Endometrial microvascular endothelial cells (primary cell): Measurements from ENCODE around the gene KIF17. TPM values are rescaled to one million over a fixed set of nuclear protein-coding genes. Genes with fewer than 3 reads are reported as not detected.

Experiments
- in situ Hi-C: cut with HindIII; loops from 2 replicates; pipeline ENCODE4 v1.10.0; 2017; ENCODE audit warnings: low sequenced_read_pairs, low pct_unique_long_range_greater_than_20kb; ENCODE audit errors: inconsistent ontology term
- total RNA-seq: library from RNA; depleted of rRNA; stranded (reverse); fragments of >200 nt; gene quantifications from one replicate; pipeline ENCODE4 v1.2.3, GENCODE V29; 2015; ENCODE audit errors: inconsistent ontology term

The KIF17 gene
- total RNA-seq, 1 donor from 2014 or later, result 26.4 TPM

DNA sequence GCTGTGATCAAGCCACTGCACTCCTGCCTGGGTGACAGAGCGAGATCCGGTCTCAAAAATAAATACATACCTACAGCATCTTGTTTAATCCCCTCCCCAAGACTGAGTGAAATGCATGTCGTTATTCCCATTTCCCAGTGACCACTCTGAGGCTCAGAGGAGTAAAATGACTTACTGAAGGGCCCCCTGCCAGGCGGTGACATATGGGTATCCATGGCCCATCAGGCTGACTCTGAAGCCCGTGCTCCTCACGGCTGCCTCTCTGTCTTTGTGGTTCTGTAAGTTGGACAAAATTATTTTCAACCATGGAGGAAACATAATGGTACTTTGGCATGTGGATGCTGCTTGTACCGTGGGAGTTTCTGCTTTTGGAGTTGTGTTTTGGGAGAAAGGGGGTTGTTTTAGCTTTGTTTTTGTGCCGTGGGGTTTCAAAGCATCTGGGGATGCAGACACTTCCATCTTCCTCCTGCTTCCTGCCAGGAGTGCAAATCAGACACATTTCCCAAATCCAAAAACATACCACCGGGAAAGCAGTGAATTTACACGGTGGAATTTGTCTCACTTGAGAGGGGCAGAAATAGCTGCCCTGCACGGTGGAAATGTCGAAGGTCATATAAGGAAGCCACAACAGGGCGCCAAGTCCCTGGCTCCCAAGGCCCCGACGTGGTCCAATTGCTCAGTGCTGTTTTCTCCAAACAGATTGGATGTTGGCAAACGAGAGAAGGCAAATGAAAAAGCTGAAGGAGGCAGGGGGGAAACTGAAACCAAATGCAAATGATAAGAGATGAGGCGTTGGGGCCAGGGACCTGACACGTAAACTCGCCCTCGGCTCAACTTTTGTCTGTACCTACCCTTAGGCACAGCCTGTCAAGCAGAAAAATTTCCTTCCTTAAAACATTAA, 101.6 kb downstream of the KIF17 start:
- in situ Hi-C loops, result no loop called here

GRCh38 chr1:20614131-20614579, 103.7 kb downstream of the KIF17 start:
- in situ Hi-C loops, result no loop called here

Other genes starting within 250 kb of the KIF17 start
- gene CAMK2N1, start 231.8 kb downstream of the KIF17 start, total RNA-seq, result 3.3 TPM
- 32.7 TPM for gene MUL1, start 209.9 kb downstream of the KIF17 start, total RNA-seq
- not detected for gene FAM43B, start 165.4 kb downstream of the KIF17 start, total RNA-seq
- 9.1 TPM for gene CDA, start 128.9 kb downstream of the KIF17 start, total RNA-seq
- 43.0 TPM for gene PINK1, start 84.5 kb downstream of the KIF17 start, total RNA-seq
- gene DDOST, start 56.6 kb downstream of the KIF17 start, total RNA-seq, result 429 TPM
- gene SH2D5, start 14.7 kb upstream of the KIF17 start, total RNA-seq, result 1.5 TPM
- 182 TPM for gene HP1BP3, start 69.3 kb upstream of the KIF17 start, total RNA-seq